ENCODE measurements around the gene PRKAG2.

- TF ChIP-seq POLR2AphosphoS5 (IDR thresholded peaks at IDR 0.05; ENCODE audit: low read depth, low read length): no peak
- TF ChIP-seq TAF1 (IDR thresholded peaks at IDR 0.05; ENCODE audit: low read depth, low read length): no peak
Measured at GRCh38 chr7:151711435-151711872, 165.5 kb downstream of the PRKAG2 start.

Measured in GM12891 (cell line).